Astrocyte of the cerebellum (primary cell): ENCODE data around the gene EIF4E1B.

Source experiments
- DNase-seq: peaks from one replicate; pipeline ENCODE4 v3.0.0-alpha.2; 2011; ENCODE audit warnings: low read depth
- H3K4me3 ChIP-seq: 2 replicates; pipeline ENCODE4 v1.5.1; 2011; ENCODE audit warnings: mild to moderate bottlenecking, low read depth, low read length, moderate library complexity
- CTCF ChIP-seq: IDR thresholded peaks from 2 replicates; pipeline ENCODE4 v1.5.1; 2012; ENCODE audit warnings: low read length, low read depth, moderate library complexity, mild to moderate bottlenecking; ENCODE audit errors: missing control alignments
- in situ Hi-C: cut with HindIII; loops from 2 replicates; pipeline ENCODE4 v1.10.0; 2017; ENCODE audit warnings: low sequenced_read_pairs

Gene EIF4E1B

GRCh38 chr5:176638437-176638836 is 8.0 kb downstream of the EIF4E1B start:
- H3K4me3 ChIP-seq, result no peak overlapping the region
- TF ChIP-seq CTCF, result no peak
- in situ Hi-C loops, result no loop called here
- DNase-seq, result no peak

DNA sequence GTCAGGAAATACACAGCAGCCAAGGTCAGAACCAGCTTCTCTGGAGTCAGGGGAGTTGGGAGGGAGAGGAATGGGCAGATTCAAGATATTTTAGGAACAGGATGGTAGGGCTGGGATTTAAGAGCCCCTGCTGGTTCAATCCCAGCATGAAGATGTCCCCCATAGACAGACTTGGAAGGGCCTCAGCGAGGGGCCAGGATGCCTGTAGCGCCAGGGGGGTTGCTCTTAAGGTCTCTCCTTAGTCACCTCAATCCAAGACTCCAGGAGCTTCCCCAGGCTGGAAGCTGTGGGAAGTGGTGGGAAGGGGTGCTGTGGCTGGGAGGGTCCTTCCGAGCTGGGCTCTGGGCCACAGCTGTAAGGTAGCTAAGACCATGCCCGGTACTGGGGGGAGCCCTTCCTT is 8.7 kb downstream of the EIF4E1B start:
- TF ChIP-seq CTCF, result no peak
- in situ Hi-C loops, result no loop called here
- DNase-seq, result no peak
- no peak overlapping the region for H3K4me3 ChIP-seq

DNA sequence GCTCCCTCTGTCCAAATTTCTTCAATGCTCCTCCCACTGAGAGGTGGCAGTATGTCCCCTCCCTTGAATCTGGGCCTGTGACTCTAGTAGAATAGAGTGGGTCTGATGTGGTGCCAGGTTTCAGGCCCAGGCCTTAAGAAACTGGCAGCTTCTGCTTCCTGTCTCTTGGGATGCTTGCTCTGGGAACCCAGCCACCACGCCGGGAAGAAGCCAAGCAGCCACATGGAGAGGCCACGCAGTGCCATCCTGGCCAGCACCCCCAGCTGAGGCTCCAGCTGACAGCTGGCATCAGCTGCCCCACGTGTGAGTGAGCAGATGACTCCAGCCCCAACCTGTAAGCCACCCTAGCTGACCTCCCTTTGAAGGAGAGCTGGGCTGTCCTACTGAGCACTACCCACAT is 9.5 kb downstream of the EIF4E1B start:
- in situ Hi-C loops, result no loop called here
- no peak overlapping the region for H3K4me3 ChIP-seq
- no peak for TF ChIP-seq CTCF
- no peak for DNase-seq

DNA sequence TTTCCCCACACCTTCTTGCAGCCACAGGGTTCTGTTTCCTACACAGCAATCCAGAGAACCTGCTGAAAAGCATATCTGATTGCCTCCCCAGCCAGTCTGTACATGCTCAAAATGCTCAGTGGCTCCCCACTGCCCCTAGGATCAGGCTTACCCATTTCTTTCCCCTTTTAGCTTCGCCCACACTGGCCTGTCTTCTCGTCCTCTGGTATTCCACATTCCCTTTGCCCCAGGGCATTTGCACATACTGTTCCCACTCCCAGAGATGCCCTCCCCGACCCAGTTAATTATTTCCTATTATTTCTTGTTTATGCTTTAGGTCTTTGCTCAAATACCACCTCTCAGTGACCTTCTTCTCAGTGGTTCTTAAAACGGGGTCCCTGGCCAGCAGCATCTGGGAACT is 10.1 kb downstream of the EIF4E1B start:
- DNase-seq, result no peak
- in situ Hi-C loops, result no loop called here
- TF ChIP-seq CTCF, result no peak
- no peak overlapping the region for H3K4me3 ChIP-seq

DNA sequence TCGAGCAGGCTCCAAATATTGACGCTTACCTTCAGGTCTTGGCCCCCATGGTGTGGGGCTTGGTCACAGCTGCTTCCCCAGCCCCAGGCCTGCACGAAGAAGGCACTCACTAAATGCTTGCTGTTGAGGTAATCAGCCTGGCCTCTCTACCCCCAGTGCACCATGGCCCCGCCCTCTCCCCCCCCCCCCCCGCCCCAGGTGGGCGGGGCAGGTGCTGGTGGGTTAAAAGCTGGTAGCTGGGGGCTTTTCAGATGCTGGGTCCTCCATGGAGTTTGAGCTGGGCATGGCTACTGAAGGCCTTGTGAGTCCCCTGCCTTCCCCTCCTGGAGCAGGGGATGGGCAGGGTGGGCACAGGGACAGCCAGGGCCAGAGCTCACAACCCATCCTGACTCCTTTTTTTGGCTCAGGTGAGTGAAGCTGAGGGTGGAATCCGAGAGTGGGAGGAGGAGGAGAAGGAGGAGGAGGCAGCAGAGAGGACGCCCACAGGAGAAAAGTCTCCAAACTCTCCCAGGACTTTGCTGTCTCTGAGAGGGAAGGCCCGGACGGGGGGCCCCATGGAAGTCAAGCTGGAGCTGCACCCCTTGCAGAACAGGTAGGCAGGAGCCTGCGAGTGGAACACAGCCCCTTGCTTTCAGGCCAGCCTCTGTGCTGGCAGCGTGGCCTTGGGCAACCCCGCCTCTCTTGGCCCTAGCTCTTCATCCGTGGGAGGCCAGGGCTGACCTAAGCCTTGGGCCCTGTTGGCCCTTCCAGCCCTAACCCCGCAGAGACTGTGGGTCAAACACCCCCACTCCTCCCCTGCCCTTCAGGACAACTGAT is 12.4 kb downstream of the EIF4E1B start:
- H3K4me3 ChIP-seq, result no peak overlapping the region
- in situ Hi-C loops, result no loop called here
- TF ChIP-seq CTCF, result no peak
- no peak for DNase-seq

DNA sequence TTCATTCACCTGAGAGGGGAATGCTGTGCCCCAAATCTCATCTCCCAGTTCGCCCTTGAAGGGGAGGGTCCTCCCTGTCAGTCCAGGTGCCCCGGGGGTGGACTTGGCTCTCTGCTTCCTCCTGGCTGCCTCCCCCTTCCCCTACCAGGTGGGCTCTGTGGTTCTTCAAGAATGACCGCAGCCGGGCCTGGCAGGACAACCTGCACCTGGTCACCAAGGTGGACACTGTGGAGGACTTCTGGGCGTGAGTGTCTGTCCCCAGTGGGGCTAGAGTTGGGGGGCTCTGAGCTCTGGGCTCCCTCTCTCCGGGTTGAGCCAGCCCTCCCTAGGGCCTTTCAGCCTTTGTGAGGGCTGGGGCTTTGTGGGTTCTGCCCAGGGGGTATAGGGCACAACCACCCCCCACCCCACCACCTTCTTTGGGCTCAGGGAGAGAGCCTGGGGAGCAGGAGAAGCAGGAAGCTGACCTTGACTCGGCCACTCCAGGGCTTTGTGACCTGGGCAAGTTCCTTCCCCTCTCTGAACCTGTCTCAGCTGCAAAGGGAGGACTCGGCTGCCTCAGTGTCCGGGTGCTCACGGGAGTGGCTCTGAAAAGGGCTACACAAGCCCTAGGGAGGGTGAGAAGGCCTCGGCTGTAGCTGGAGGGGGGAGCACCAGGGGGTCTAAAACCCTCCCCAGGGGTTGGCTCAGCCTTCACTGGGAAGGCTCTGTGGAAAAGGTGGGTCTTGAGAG is 13.2 kb downstream of the EIF4E1B start:
- TF ChIP-seq CTCF, result no peak
- in situ Hi-C loops, result no loop called here

More for the DNA sequence above, 13.2 kb downstream of the EIF4E1B start:
- H3K4me3 ChIP-seq, result no peak overlapping the region
- DNase-seq, result no peak
